Urothelium cell line (cell line): ENCODE results near the gene PRAMEF33.
"Not testable (repeated sequence)": the region's sequence is repeated elsewhere in the genome, so short reads cannot be mapped to it uniquely, and the experiment has no call there.

Experiments used
- DNase-seq: peaks from one replicate; pipeline ENCODE4 v3.0.0; 2011; ENCODE audit warnings: low spot score, mixed read lengths
- FAIRE-seq: peaks from 2 replicates; lab custom pipeline; 2011; peaks lifted over from hg19 to GRCh38; lab: Jason Lieb, UNC

PRAMEF33 gene

GRCh38 chr1:13303239-13303638 is at the start of gene PRAMEF33:
Gene PRAMEF33 (plus strand): TSS chr1:13303539. CDS start chr1:13305955, 2,416 bp downstream.
- not testable (repeated sequence) for DNase-seq, FAIRE-seq

GRCh38 chr1:13253898-13254297 is 49.4 kb upstream of the PRAMEF33 start, which contains the start of gene PRAMEF5:
Gene PRAMEF5 (plus strand): TSS chr1:13254198. CDS start chr1:13259269, 5,071 bp downstream.
- not testable (repeated sequence) for FAIRE-seq, DNase-seq

GRCh38 chr1:13265124-13265523 is 38.2 kb upstream of the PRAMEF33 start:
- DNase-seq, FAIRE-seq: not testable (repeated sequence)

GRCh38 chr1:13277016-13277415 is 26.3 kb upstream of the PRAMEF33 start:
- not testable (repeated sequence) for DNase-seq, FAIRE-seq

GRCh38 chr1:13279617-13280016 is 23.7 kb upstream of the PRAMEF33 start:
- FAIRE-seq, DNase-seq: not testable (repeated sequence)

GRCh38 chr1:13285037-13285436 is 18.3 kb upstream of the PRAMEF33 start, which contains the start of gene PRAMEF8:
Gene PRAMEF8 (minus strand): TSS chr1:13285137. CDS start chr1:13284091, 1,046 bp downstream.
- not testable (repeated sequence) for FAIRE-seq

GRCh38 chr1:13289030-13289429 is 14.3 kb upstream of the PRAMEF33 start:
- DNase-seq, FAIRE-seq: not testable (repeated sequence)

More at GRCh38 chr1:13285037-13285436, 18.3 kb upstream of the PRAMEF33 start, which contains the start of gene PRAMEF8:
- not testable (repeated sequence) for DNase-seq

- not testable (repeated sequence) for DNase-seq, FAIRE-seq
Observed at GRCh38 chr1:13297216-13297931, 6.0 kb upstream of the PRAMEF33 start.

GRCh38 chr1:13298699-13299098 is 4.6 kb upstream of the PRAMEF33 start:
- DNase-seq, FAIRE-seq: not testable (repeated sequence)

- FAIRE-seq, DNase-seq: not testable (repeated sequence)
Observed at GRCh38 chr1:13302197-13302596, 1.1 kb upstream of the PRAMEF33 start.

GRCh38 chr1:13315281-13315680 is 11.9 kb downstream of the PRAMEF33 start, which contains the start of gene PRAMEF15:
Gene PRAMEF15 (plus strand): TSS chr1:13315581. CDS start chr1:13318408, 2,827 bp downstream.
- not testable (repeated sequence) for DNase-seq, FAIRE-seq

- DNase-seq, FAIRE-seq: not testable (repeated sequence)
Observed at GRCh38 chr1:13342496-13342895, 39.2 kb downstream of the PRAMEF33 start.

- FAIRE-seq, DNase-seq: not testable (repeated sequence)
Observed at GRCh38 chr1:13347034-13347433, 43.7 kb downstream of the PRAMEF33 start, which contains the start of gene PRAMEF14. Gene PRAMEF14 (minus strand): TSS chr1:13347134. CDS start chr1:13345314, 1,820 bp downstream.

- not testable (repeated sequence) for DNase-seq, FAIRE-seq
Observed at GRCh38 chr1:13353476-13353875, 50.1 kb downstream of the PRAMEF33 start.

GRCh38 chr1:13354475-13354874 is 51.1 kb downstream of the PRAMEF33 start:
- DNase-seq, FAIRE-seq: not testable (repeated sequence)

GRCh38 chr1:13356774-13357173 is 53.4 kb downstream of the PRAMEF33 start:
- not testable (repeated sequence) for FAIRE-seq
- DNase-seq = peak; percentile 7
